Chondrocyte (in vitro differentiated cells): ENCODE data around the gene GCNT1. TPM values are rescaled to one million over a fixed set of nuclear protein-coding genes. Genes with fewer than 3 reads are reported as not detected.

Experiments
- DNase-seq: peaks from one replicate; pipeline ENCODE4 v3.0.0; 2021; ENCODE audit warnings: mixed read lengths, low spot score
- H3K27ac Mint-ChIP-seq: one replicate; pipeline ENCODE4 v1.8.0; 2021; ENCODE audit warnings: mild to moderate bottlenecking, moderate library complexity, mixed read lengths; ENCODE audit not compliant: unreplicated experiment
- H3K27me3 Mint-ChIP-seq: 2 replicates; pipeline ENCODE4 v1.8.0; 2021; ENCODE audit warnings: low read depth, mixed read lengths
- H3K36me3 Mint-ChIP-seq: 2 replicates; pipeline ENCODE4 v1.8.0; 2021; ENCODE audit warnings: low read depth, mixed read lengths
- H3K4me1 Mint-ChIP-seq: 2 replicates; pipeline ENCODE4 v1.8.0; 2021; ENCODE audit warnings: low read depth, mild to moderate bottlenecking, mixed read lengths
- H3K4me3 Mint-ChIP-seq: one replicate; pipeline ENCODE4 v1.8.0; 2021; ENCODE audit warnings: mild to moderate bottlenecking, moderate library complexity, mixed read lengths; ENCODE audit not compliant: unreplicated experiment
- H3K9me3 Mint-ChIP-seq: 2 replicates; pipeline ENCODE4 v1.8.0; 2021; ENCODE audit warnings: low read depth, mixed read lengths
- CTCF ChIP-seq: fragments of 200-600 bp; sonication (generic); IDR thresholded peaks from 2 replicates; pipeline ENCODE4 v1.5.0; 2021; ENCODE audit warnings: antibody characterized with exemption, mild to moderate bottlenecking, moderate library complexity
- total RNA-seq: library from RNA; stranded (reverse); gene quantifications from 3 replicates; pipeline ENCODE4 v1.2.1, GENCODE V29; 2021

Gene GCNT1
- total RNA-seq, 1 donor from 2014 or later, result 11.0 TPM

GRCh38 chr9:76415731-76416130 is 43.3 kb upstream of the GCNT1 start:
- H3K9me3 Mint-ChIP-seq, result peaks cover 11% of the 10 kb centered on the region
- no peak overlapping the region for H3K4me3 Mint-ChIP-seq
- H3K4me1 Mint-ChIP-seq, result peaks cover 8% of the 10 kb centered on the region
- TF ChIP-seq CTCF, result no peak
- DNase-seq, result no peak
- peaks cover 4% of the 10 kb centered on the region for H3K36me3 Mint-ChIP-seq
- H3K27me3 Mint-ChIP-seq, result peaks cover 3% of the 10 kb centered on the region
- no peak overlapping the region for H3K27ac Mint-ChIP-seq

GRCh38 chr9:76417394-76417793 is 41.6 kb upstream of the GCNT1 start:
- Mint-ChIP-seq H3K27me3 (peaks cover 3% of the 10 kb centered on the region), H3K27ac (no peak overlapping the region), H3K4me1 (peaks cover 8% of the 10 kb centered on the region), H3K4me3 (no peak overlapping the region), H3K9me3 (peaks cover 11% of the 10 kb centered on the region), H3K36me3 (peaks cover 4% of the 10 kb centered on the region)
- no peak for TF ChIP-seq CTCF
- no peak for DNase-seq

GRCh38 chr9:76419782-76420380 is 39.1 kb upstream of the GCNT1 start:
- Mint-ChIP-seq H3K4me3 (no peak overlapping the region), H3K36me3 (no peaks in the 10 kb centered on the region), H3K9me3 (no peaks in the 10 kb centered on the region), H3K27me3 (peaks cover 3% of the 10 kb centered on the region), H3K27ac (no peak overlapping the region), H3K4me1 (peaks cover 8% of the 10 kb centered on the region)
- DNase-seq, result no peak
- TF ChIP-seq CTCF, result peak; percentile 77

- Mint-ChIP-seq H3K4me3 (no peak overlapping the region), H3K27ac (no peak overlapping the region), H3K9me3 (no peaks in the 10 kb centered on the region), H3K27me3 (no peaks in the 10 kb centered on the region), H3K36me3 (no peaks in the 10 kb centered on the region), H3K4me1 (no peaks in the 10 kb centered on the region)
- TF ChIP-seq CTCF, result no peak
- DNase-seq, result no peak
Measured at GRCh38 chr9:76423216-76424177, 35.5 kb upstream of the GCNT1 start.

- Mint-ChIP-seq H3K4me1 (no peaks in the 10 kb centered on the region), H3K27me3 (no peaks in the 10 kb centered on the region), H3K4me3 (no peak overlapping the region), H3K36me3 (no peaks in the 10 kb centered on the region), H3K27ac (no peak overlapping the region), H3K9me3 (no peaks in the 10 kb centered on the region)
- DNase-seq, result no peak
- no peak for TF ChIP-seq CTCF
Measured at GRCh38 chr9:76424491-76424890, 34.5 kb upstream of the GCNT1 start.
